Right lung (tissue), 5 donors: ENCODE results near the gene ELF2. TPM values are rescaled to one million over a fixed set of nuclear protein-coding genes. Genes with fewer than 3 reads are reported as not detected.
"Not testable (repeated sequence)": the region's sequence is repeated elsewhere in the genome, so short reads cannot be mapped to it uniquely, and the experiment has no call there.

Experiments used
- DNase-seq, 2 donors: peaks; one replicate each; pipeline ENCODE4 v3.0.0-alpha.2; 2013
- polyA plus RNA-seq, 5 donors: library from polyadenylated mRNA; unstranded; fragments of 120-200 nt; gene quantifications; one replicate each; pipeline versions ENCODE4 v1.2.1 to v1.2.3, GENCODE V29; 2013; ENCODE audit warnings: inconsistent platforms in 1 of 5, low replicate concordance in 1 of 5; ENCODE audit not compliant: insufficient read length in 5 of 5, insufficient read depth in 1 of 5

ELF2 gene
- polyA plus RNA-seq, 5 donors: 51.3 to 80.7 (median 71.2) TPM

DNA sequence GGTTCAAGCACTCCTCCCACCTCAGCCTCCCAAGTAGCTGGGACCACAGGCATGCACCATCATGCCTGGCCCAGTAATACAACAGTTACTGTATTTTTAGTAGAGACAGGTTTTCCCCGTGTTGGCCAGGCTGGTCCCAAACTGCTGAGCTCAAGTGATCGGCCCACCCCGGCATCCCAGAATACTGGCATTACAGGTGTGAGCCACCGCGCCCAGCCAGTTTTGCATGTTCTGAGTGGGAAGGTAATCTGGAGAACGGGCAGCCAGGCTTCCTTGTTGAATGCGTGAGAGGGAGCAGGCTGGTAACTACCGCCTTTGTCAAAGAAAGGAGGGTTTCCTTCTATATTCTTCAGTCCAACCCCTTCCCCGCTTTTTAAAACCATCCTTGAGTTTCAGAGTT is 152.3 kb downstream of the ELF2 start:
- no peak for DNase-seq

DNA sequence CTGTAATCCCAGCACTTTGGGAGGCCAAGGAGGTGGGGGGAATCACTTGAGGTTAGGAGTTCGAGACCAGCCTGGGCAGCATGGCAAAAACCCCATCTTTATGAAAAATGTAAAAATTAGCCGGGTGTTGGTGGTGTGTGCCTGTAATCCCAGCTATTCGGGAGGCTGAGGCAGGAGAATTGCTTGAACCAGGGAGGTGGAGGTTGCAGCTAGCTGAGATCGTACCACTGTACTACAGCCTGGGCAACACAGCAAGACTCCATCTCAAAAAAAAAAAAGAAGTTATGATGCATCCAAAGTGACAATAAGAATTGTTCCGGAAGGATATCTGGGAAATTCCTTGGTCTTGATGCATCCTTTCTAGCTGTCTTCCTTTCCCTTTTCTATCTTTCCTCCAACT is 154.2 kb downstream of the ELF2 start:
- DNase-seq: no peak

DNA sequence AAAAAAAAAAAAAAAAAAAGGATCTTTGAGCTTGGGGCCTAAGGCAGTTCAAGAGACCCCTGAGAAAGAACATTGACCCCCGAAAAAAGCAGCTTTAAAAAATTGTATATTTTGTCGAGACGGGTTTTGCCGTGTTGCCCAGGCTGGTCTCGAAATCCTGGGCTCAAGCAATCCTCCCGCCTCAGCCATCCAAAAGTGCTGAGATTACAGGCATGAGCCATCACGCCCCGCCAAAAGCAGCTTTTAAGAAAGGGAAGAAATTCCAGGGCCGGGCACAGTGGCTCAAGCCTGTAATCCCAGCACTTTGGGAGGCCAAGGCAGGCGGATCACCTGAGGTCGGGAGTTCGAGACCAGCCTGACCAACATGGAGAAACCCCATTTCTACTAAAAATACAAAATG is 155.9 kb downstream of the ELF2 start:
- not testable (repeated sequence) for DNase-seq

DNA sequence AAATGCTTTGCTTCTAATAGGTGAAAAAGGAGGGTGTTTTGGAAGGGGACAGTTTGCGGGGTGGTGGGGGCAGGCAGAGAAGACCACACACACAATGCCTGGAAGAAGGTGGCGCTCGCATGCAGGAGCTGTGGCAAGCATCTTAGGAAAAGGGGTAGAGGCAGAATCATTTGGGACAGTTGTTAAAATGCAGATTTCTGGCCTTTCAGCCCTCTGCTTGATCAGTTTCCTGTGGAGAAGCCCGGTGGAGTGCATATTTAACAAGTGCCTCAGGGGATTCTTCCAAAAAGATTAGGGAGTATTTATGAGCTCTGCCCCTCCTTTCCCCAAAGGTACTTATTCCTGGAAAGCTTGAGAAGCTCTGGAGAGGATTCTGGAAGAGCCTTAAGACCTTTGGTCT is 156.6 kb downstream of the ELF2 start:
- no peak for DNase-seq

DNA sequence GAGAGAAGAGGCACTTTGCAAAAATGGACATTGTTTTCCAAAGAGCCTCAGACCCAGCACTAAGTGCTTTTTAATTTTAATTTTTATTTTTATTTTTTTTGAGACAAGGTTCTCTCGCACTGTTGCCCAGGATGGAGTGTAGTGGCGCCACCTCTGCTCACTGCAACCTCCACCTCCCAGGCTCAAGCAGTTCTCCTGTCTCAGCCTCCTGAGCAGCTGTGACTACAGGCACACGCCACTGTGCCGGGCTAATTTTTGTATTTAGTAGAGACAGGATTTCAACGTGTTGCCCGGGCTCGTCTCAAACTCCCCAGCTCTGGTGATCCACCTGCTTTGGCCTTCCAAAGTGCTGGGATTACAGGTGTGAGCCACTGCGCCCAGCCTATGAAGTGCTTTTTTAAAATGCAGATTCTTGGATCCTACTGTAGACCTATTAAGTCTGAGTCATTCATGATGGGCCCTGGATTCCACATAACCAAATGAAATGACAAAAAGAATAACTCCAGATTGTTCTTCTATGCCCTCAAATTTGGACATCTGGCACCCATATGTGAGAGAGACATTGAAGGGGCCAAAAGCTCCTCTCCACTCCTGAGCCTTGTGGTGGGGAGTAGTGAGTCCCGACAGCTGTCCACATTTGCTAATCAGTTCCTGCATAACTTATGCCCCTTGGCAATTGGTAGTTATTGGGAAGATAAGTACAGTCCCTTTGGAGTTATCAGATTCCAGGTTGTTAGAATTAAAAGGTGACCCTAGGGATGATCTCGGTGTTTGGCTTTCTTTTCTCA is 157.9 kb downstream of the ELF2 start:
- no peak for DNase-seq

DNA sequence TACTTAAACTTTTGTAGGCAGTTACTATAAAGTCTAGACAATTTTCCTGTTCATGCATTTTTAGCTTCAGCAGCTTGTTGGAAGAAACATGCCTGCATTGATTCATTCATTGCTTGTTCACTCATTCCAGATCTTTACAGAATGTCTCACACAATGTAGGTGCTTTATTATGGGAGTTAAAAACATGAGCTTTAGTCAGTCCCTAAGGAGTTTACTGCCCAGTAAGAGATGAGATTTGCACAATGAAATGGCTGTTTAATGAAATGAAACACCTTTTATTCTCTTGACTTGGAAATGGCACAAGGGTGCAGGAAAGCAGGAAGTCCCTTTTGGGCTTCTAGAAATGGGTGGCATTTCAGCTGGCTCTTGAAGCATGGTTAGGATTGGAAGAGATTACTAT is 158.5 kb downstream of the ELF2 start:
- no peak for DNase-seq

DNA sequence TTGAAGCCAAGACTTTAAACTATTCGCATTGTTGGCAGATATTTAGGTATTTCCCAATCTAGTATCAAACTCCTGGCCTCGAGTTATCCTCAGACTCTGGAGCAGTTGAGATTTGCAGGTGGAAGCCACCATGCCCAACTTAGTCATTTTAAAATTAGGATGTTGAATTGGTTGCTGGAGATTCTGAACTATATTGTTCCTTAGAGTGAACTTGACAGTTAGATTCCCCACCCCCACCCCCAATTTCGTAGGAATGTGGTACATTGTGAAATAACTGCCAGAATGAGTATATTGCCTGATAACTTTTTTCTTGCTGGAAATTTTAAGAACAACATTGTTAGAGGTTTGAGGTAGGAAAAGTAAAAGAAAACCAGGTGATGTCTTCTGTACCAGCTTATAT is 159.2 kb downstream of the ELF2 start:
- DNase-seq: no peak

DNA sequence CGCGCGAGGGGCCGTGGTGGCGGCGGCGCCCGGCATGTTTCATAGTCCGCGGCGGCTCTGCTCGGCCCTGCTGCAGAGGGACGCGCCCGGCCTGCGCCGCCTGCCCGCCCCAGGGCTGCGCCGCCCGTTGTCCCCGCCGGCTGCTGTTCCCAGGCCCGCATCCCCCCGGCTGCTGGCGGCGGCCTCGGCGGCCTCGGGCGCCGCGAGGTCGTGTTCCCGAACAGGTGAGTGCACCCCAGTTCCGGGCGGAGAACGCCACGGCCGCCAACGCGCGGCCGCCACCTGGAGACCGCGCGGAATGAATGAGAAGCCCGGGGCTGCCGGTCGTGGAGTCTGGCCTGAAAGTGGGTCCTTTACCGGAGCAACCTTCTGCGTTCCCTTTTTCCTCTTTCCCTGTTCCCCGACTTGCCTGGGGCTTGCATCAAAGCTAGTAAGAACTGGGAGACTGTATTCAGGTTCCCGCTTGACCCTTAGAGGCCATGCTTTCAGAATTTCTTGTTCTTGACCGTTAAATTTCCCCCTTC is 161.0 kb downstream of the ELF2 start:
- peak in 1 of 2 donors; percentile 39 for DNase-seq

DNA sequence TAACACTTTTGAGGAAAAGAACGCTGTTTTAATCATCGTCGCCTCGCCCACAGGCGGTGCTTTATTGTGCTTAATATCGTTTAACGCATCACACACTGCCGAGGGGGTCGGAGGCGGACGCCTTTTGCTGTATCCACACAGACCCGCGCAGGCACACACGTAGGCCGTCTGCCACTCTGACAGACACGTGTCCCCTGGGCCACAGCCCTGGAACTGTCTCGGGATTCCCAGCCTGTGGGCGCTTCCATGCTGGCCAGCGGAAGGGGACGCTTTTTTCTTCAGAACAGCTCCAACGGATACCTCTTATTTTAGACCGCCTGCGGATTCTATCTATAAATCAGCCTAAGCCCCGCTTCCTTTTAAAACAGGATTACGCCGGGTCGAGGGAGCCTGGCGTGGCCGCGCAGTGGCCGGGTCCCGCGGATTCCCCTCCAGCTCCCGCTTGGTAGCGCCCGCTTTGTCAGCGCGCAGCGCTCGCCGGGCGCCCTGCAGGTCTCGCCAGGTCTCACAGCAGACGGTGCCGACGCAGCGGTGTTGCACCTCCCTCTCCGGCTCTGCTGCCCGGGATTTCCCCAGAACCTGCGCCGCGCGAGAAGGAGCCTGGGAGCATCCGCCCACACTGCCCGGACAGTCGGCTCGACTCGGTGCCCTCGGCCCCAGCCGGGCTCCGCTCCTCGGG is 161.6 kb downstream of the ELF2 start, which contains the start of gene NOCT:
Gene NOCT, plus strand, starts transcription at position 513 of the 679 bp plus-strand sequence. CDS start 201 bp downstream, outside the sequence.
- peak; percentile 85 to 86 for DNase-seq

DNA sequence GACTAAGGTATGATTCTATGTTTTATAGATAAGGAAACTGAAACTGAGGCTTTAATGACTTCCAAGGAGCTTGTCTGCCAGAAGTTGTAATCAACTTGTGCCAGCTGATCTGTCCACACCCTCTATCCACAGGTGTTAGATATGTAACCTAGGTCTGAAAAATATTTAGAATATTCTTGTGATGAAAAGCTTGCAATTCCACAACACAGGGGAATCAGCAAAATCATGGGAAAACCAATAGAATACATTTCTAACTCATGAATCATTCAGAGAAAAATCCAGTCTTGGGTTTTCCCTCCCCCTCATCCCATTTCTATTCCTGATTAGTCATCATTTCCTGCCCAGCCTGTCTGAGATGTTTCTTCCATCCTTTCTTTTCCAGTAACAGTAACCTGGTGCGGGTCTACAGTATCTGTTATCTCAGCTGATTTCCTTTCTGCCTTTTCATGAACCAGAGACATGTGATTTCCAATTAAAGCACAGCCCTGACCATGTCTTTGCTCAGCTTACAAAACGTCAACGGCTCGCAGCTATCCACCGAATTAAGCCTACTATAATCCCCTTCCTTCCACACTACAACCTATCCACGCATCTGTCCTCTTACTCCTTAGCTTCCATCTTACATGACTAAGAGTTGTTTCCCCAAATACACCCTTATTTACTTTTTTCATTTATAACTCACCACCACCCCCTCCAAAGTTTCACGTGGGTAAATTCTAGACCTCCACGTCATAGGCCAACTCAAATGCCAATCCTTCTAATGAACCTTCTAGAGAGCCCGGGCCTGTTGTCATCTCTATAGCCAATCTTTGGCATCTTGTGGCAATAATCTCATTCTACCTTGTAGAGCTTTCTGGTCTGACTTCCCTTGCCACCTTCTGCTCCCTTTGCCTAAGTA is 162.4 kb downstream of the ELF2 start:
- DNase-seq: no peak

DNA sequence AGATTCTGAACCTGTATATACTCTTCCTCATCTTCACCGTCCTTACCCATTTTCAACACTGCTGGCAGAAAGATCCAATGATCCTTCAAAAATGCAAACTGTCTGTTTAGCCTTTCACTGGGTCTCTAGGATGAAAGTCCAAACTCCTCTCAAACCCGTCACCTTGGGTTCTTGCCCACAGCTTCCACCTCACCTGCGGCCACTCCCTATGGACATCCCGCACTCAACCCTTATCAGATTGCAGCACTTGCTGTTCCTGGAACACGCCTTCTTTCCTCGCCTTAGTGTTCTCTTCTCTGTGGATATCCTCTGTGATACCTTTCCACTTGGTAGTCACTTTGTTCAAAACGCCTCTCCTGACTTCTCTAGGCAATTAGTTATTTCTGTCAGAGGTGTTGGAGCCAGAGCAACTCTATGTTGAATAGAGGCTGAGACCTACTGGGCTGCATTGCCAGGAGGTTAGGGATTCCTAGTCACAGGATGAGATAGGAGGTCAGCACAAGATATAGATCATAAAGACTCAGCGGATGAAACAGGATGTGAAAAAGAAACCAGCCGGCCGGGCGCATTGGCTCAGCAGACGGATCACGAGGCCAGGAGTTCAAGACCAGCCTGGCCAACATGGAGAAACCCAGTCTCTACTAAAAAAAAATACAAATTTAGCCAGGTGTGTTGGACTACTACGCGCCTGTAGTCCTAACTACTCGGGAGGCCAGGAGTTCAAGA is 165.6 kb downstream of the ELF2 start:
- no peak for DNase-seq

DNA sequence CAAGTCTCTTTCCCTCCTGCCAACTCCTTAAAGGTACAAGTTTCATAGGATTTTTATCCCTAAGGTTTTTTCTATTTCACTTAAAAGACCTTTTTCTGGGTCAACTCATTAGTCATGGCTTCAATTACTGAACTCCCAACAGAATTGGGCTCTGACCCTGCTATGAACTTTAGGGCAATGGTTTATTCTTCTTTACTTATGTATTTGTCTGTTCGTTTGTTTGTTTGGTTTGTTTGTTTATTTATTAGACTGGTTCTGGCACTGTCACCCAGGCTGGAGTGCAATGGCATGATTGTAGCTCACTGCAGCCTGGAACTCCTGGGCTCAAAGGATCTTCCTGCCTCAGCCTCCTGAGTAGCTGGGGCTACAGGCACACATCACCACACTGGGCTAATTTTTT is 167.3 kb downstream of the ELF2 start:
- DNase-seq: no peak

DNA sequence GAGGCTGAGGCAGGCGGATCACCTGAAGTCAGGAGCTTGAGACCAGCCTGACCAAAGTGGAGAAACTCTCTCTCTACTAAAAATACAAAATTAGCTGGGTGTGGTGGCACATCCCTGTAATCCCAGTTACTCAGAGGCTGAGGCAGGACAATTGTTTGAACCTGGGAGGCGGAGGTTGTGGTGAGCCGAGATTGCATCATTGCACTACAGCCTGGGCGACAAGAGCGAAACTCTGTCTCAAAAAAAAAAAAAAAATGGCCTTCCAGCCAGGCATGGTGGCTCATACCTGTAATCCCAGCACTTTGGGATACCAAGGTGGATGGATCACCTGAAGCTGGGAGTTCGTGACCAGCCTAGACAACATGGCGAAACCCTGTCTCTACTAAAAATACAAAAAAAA is 168.7 kb downstream of the ELF2 start:
- DNase-seq: not testable (repeated sequence)

DNA sequence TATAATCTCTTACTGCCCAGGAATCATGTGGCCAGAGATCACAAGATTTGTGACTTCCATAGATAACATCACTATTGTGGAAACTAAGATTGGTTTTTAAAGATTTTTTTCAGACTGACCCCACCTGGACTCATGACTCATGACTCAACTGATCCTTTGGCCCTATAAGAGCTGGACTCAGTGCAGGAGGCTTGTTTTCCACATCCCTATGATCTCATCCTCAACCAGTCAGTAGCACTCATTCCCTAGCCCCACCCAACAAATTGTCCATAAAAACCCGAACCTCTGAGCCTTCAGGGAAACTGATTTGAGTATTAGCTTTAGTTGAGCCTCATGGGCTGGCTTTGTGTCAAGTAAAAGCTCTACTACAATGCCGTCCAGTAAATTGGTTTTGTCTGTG is 169.4 kb downstream of the ELF2 start:
- DNase-seq: no peak

Other genes with a start within 250 kb of the ELF2 start
- gene NOCT, start 161.4 kb downstream of the ELF2 start, polyA plus RNA-seq: 1 to 10 TPM; 2.8 to 4.4 (median 3.7) TPM
- gene MGARP, start 103.0 kb upstream of the ELF2 start, polyA plus RNA-seq: under 1 TPM; 0.19 to 0.77 (median 0.38) TPM
- 10 to 100 TPM; 20.8 to 32.2 (median 31.7) TPM for gene NAA15, start 124.3 kb upstream of the ELF2 start, polyA plus RNA-seq
- 10 to 100 TPM; 50.1 to 66.3 (median 55.7) TPM for gene NDUFC1, start 125.3 kb upstream of the ELF2 start, polyA plus RNA-seq